PC-9 (cell line): ENCODE measurements around the gene NT5DC3. TPM values are rescaled to one million over a fixed set of nuclear protein-coding genes. Genes with fewer than 3 reads are reported as not detected.

Source experiments
- BruUV-seq: library from RNA; stranded (reverse); fragments of 400-500 nt; replicated peaks from 2 replicates; lab custom pipeline; 2021; lab: Mats Ljungman, UMichigan
- CTCF ChIA-PET: fragments of 300-600 bp; sonication (Branson Sonifier 250); formaldehyde crosslinking; loops from one replicate; lab custom pipeline; 2022; ENCODE audit warnings: antibody characterized with exemption; lab: Charles Lee
- POLR2A ChIA-PET: fragments of 300-600 bp; sonication (Branson Sonifier 250); formaldehyde crosslinking; loops from one replicate; lab custom pipeline; 2022; ENCODE audit warnings: antibody characterized with exemption; ENCODE audit not compliant: unreplicated experiment; lab: Charles Lee
- DNase-seq, 2 experiments: peaks; one replicate each; pipeline versions ENCODE4 v3.0.0 to v3.0.0-alpha.2; 2015 to 2022; ENCODE audit warnings: mixed read lengths in 1 of 2
- H2AFZ ChIP-seq: fragments of 200-600 bp; sonication (generic); 2 replicates; pipeline ENCODE4 v1.8.1; 2017; ENCODE audit warnings: antibody characterized with exemption
- H3F3A ChIP-seq: fragments of 200-600 bp; sonication (generic); 2 replicates; pipeline ENCODE4 v1.8.1; 2017; ENCODE audit warnings: antibody characterized with exemption, mild to moderate bottlenecking, low read depth; ENCODE audit not compliant: insufficient read depth
- H3K27ac ChIP-seq: fragments of 200-600 bp; sonication (generic); 2 replicates; pipeline ENCODE4 v1.6.1; 2016; ENCODE audit warnings: mixed run types
- H3K27me3 ChIP-seq: fragments of 200-600 bp; sonication (generic); 2 replicates; pipeline ENCODE4 v1.6.1; 2016; ENCODE audit warnings: low read depth, mixed run types; ENCODE audit not compliant: insufficient read depth
- H3K36me3 ChIP-seq: fragments of 200-600 bp; sonication (generic); 2 replicates; pipeline ENCODE4 v1.6.1; 2016; ENCODE audit warnings: low read depth, mixed run types
- H3K4me1 ChIP-seq: fragments of 200-600 bp; sonication (generic); replicated peaks from 2 replicates; pipeline ENCODE4 v1.6.1; 2016; ENCODE audit warnings: mixed run types; ENCODE audit not compliant: insufficient read depth
- H3K4me2 ChIP-seq: fragments of 200-600 bp; sonication (generic); 2 replicates; pipeline ENCODE4 v1.6.1; 2017; ENCODE audit warnings: mixed run types
- H3K4me3 ChIP-seq: fragments of 200-600 bp; sonication (generic); 2 replicates; pipeline ENCODE4 v1.6.1; 2016; ENCODE audit warnings: mixed run types
- H3K79me2 ChIP-seq: fragments of 200-600 bp; sonication (generic); 2 replicates; pipeline ENCODE4 v1.6.1; 2017; ENCODE audit warnings: low read depth, mixed run types
- H3K9me2 ChIP-seq: fragments of 200-600 bp; sonication (generic); 2 replicates; pipeline ENCODE4 v1.8.1; 2017; ENCODE audit warnings: mild to moderate bottlenecking; ENCODE audit not compliant: insufficient read depth
- H3K9me3 ChIP-seq: fragments of 200-600 bp; sonication (generic); 2 replicates; pipeline ENCODE4 v1.8.1; 2016; ENCODE audit warnings: low read depth; ENCODE audit not compliant: insufficient read depth
- H4K20me1 ChIP-seq: fragments of 200-600 bp; sonication (generic); 2 replicates; pipeline ENCODE4 v1.8.1; 2017; ENCODE audit not compliant: insufficient read depth
- EZH2 ChIP-seq: fragments of 200-600 bp; sonication (generic); IDR thresholded peaks from 2 replicates; pipeline ENCODE4 v1.8.0; 2017; ENCODE audit warnings: antibody characterized with exemption, low read depth
- intact Hi-C: fragments of 100-400 bp; cut with micrococcal nuclease; formaldehyde crosslinking; loops from one replicate; pipeline ENCODE4 v1.10.0; 2022; ENCODE audit not compliant: unreplicated experiment
- total RNA-seq: library from RNA; stranded (reverse); gene quantifications from 2 replicates; pipeline ENCODE4 v1.2.3, GENCODE V29; 2021
- TF ChIP-seq, protein P1 (sequence below): fragments of 200-600 bp; sonication (generic); conservative IDR thresholded peaks from 2 replicates; pipeline ENCODE4 v1.6.1; 2017; ENCODE audit warnings: mixed run types, antibody characterized with exemption, mild to moderate bottlenecking, moderate library complexity

The NT5DC3 gene
- total RNA-seq, 1 experiment from 2014 or later, result 13.2 TPM

DNA sequence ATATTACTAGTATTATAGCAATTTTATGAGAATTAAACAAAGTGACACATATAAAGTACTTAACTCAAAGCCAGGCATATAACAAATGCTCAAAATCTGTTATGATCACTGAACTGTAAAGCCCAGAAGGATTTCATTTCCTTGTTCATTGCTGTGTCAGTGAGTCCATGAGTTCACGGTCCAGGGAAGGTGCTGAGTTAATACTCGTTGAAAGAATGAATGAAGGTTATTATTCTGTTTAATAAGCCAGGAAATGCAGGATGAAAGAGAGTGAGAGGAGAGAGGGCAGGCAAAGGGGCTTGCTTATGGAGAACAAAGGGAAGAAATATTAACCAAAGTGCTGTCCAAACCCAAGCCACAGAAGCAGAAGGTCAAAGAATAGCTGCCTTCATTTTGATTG is 40.2 kb upstream of the NT5DC3 start:
- Histone ChIP-seq H3K9me3 (no peaks in the 10 kb centered on the region), H3K4me1 (peaks cover 7% of the 10 kb centered on the region; the same call in 1 of the 2 replicates), H3K36me3 (no peaks in the 10 kb centered on the region), H3K27ac (no peak overlapping the region), H3K4me3 (no peak overlapping the region), H2AFZ (no peak overlapping the region), H3K79me2 (no peaks in the 10 kb centered on the region), H3F3A (peaks cover 3% of the 10 kb centered on the region; the same call in 1 of the 2 replicates), H4K20me1 (no peaks in the 10 kb centered on the region), H3K9me2 (no peaks in the 10 kb centered on the region), H3K27me3 (no peaks in the 10 kb centered on the region), H3K4me2 (no peak overlapping the region)
- POLR2A ChIA-PET, result no interaction called here
- intact Hi-C loops, result no loop called here
- no peak for TF ChIP-seq EZH2
- TF ChIP-seq, protein P1, sequence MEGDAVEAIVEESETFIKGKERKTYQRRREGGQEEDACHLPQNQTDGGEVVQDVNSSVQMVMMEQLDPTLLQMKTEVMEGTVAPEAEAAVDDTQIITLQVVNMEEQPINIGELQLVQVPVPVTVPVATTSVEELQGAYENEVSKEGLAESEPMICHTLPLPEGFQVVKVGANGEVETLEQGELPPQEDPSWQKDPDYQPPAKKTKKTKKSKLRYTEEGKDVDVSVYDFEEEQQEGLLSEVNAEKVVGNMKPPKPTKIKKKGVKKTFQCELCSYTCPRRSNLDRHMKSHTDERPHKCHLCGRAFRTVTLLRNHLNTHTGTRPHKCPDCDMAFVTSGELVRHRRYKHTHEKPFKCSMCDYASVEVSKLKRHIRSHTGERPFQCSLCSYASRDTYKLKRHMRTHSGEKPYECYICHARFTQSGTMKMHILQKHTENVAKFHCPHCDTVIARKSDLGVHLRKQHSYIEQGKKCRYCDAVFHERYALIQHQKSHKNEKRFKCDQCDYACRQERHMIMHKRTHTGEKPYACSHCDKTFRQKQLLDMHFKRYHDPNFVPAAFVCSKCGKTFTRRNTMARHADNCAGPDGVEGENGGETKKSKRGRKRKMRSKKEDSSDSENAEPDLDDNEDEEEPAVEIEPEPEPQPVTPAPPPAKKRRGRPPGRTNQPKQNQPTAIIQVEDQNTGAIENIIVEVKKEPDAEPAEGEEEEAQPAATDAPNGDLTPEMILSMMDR, result no peak
- no TSS peak for BruUV-seq
- CTCF ChIA-PET, result no interaction called here
- DNase-seq, result no peak

DNA sequence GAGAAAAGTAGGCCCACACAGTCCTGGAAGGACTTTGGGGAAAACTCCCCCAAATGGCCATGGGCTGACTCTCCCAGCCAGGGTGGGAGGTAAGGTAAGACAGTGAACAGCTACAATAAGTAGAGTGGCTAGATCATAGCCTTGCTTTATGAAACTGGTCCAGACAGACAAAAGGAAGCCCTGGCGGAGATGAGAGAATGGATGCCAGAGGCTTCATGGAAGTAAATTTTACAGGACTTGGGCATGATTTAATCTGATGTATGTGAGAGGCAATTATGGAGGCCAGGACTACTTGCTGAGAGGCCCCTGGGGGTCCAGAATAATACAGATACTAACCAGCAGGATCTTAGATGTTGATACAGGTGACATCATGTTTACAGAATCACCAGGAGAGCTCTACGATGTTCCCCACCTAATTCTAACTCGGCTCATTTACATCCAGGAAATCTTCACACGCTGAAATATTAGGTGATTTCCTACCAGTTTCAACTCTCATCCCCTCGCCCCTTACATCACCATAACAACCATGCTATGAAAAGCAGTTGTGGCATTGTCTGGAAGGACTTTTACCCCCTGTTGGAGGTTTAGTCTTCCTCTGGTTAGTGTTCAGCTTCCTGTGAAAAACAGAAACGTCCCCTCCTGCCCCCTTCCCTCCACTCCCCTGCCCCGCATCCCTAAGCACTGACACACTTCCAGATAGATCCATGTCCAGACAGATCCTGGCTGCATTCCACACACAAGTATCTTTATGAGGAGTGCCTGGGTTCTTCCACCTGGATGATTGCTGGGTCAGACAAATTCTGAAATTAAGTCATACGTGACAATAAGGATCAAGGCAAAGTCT is 39.5 kb upstream of the NT5DC3 start:
- BruUV-seq, result no TSS peak
- H3K4me1 ChIP-seq, result peaks cover 7% of the 10 kb centered on the region; the same call in 1 of the 2 replicates
- H2AFZ ChIP-seq, result no peak overlapping the region
- intact Hi-C loops, result no loop called here
- no peak overlapping the region for H3K27ac ChIP-seq
- peaks cover 3% of the 10 kb centered on the region; the same call in 1 of the 2 replicates for H3F3A ChIP-seq
- no peak overlapping the region for H3K4me3 ChIP-seq
- H3K9me2 ChIP-seq, result no peaks in the 10 kb centered on the region
- no peaks in the 10 kb centered on the region for H4K20me1 ChIP-seq
- POLR2A ChIA-PET, result interaction anchor here (0.6 kb wide), 1 partner anchor 51 kb away, joined by 3 read pairs; no protein-coding TSS in a partner anchor
- no peak for DNase-seq
- no peak for TF ChIP-seq EZH2
- TF ChIP-seq, protein P1, result no peak
- H3K9me3 ChIP-seq, result no peaks in the 10 kb centered on the region
- no peaks in the 10 kb centered on the region for H3K79me2 ChIP-seq
- CTCF ChIA-PET, result no interaction called here
- H3K36me3 ChIP-seq, result no peaks in the 10 kb centered on the region
- H3K27me3 ChIP-seq, result no peaks in the 10 kb centered on the region
- H3K4me2 ChIP-seq, result no peak overlapping the region

DNA sequence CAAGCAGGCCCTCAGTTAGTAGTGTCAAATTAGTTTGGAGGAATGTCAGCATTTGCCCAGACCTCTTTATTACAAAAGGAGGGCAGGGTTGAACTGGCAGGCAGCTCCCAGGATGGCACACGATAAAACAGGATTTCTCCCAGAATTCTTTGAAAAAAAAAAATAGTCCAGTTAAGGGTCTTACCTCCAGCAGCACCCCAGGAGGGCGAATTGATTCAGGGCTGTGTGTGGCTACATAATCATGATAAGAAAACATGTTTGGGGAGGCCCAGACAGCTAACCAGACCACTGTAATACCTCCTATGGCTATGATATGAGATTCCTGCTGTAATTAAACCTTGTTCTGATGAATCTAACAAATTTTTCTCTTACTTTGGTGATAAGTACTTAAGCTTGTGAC is 38.8 kb upstream of the NT5DC3 start:
- H3K4me2 ChIP-seq, result no peak overlapping the region
- intact Hi-C loops, result loop anchor here (10.0 kb wide), 1 partner anchor 385 kb away; the partner anchor contains the start of gene C12orf42

More for the DNA sequence above, 38.8 kb upstream of the NT5DC3 start:
- DNase-seq, result no peak
- Histone ChIP-seq H3K79me2 (no peaks in the 10 kb centered on the region), H3K27ac (no peak overlapping the region), H2AFZ (no peak overlapping the region), H3K4me3 (no peak overlapping the region), H3F3A (peaks cover 3% of the 10 kb centered on the region; the same call in 1 of the 2 replicates), H3K36me3 (no peaks in the 10 kb centered on the region), H3K4me1 (peaks cover 7% of the 10 kb centered on the region; the same call in 1 of the 2 replicates), H3K27me3 (no peaks in the 10 kb centered on the region), H4K20me1 (no peaks in the 10 kb centered on the region), H3K9me2 (no peaks in the 10 kb centered on the region), H3K9me3 (no peaks in the 10 kb centered on the region)
- no peak for TF ChIP-seq EZH2
- TF ChIP-seq, protein P1, result no peak
- CTCF ChIA-PET, result no interaction called here
- no TSS peak for BruUV-seq
- POLR2A ChIA-PET, result interaction anchor here (0.6 kb wide), 1 partner anchor 51 kb away, joined by 3 read pairs; no protein-coding TSS in a partner anchor
